GM21423 (cell line): ENCODE measurements around the gene ZNF154.

Source experiments
- ATAC-seq: cut with Tn5 transposase; IDR thresholded peaks from one replicate; pipeline ENCODE4 v1.9.1; 2021; ENCODE audit warnings: mild to moderate bottlenecking, moderate library complexity; ENCODE audit not compliant: unreplicated experiment

ZNF154 gene

GRCh38 chr19:57682226-57682766 lies 26.7 kb downstream of the ZNF154 start:
- no peak for ATAC-seq

GRCh38 chr19:57675881-57676280 lies 33.1 kb downstream of the ZNF154 start:
- no peak for ATAC-seq

- ATAC-seq = no peak
These were observed 36.5 kb downstream of the ZNF154 start for GRCh38 chr19:57672466-57672865.

GRCh38 chr19:57671124-57671895 lies 37.7 kb downstream of the ZNF154 start:
- no peak for ATAC-seq

- no peak for ATAC-seq
These were observed 40.4 kb downstream of the ZNF154 start, which contains the start of gene ZSCAN4 for GRCh38 chr19:57668635-57669034. Gene ZSCAN4, plus strand, starts transcription at chr19:57668935. Its CDS starts 7,211 bp downstream, at chr19:57676146.

- no peak for ATAC-seq
These were observed 41.8 kb downstream of the ZNF154 start for GRCh38 chr19:57667228-57667627.

GRCh38 chr19:57665261-57665806 lies 43.7 kb downstream of the ZNF154 start:
- ATAC-seq = no peak

GRCh38 chr19:57664269-57665127 lies 44.5 kb downstream of the ZNF154 start:
- no peak for ATAC-seq

- no peak for ATAC-seq
These were observed 52.7 kb downstream of the ZNF154 start for GRCh38 chr19:57656346-57656745.

GRCh38 chr19:57655443-57655842 lies 53.6 kb downstream of the ZNF154 start:
- no peak for ATAC-seq

GRCh38 chr19:57653689-57654088 lies 55.3 kb downstream of the ZNF154 start:
- ATAC-seq = no peak

- no peak for ATAC-seq
These were observed 57.4 kb downstream of the ZNF154 start for GRCh38 chr19:57651654-57651996.

GRCh38 chr19:57648331-57649003 lies 60.5 kb downstream of the ZNF154 start:
- ATAC-seq = no peak
